Mesothelial cell of epicardium (in vitro differentiated cells): ENCODE data around the gene SLC25A1. TPM values are rescaled to one million over a fixed set of nuclear protein-coding genes. Genes with fewer than 3 reads are reported as not detected.
A peak's percentile ranks its signal among the peaks of the same experiment; 100 is the strongest.

ENCODE experiments used
- DNase-seq, 2 experiments: peaks; one replicate each; pipeline ENCODE4 v3.0.0; 2021; ENCODE audit warnings: low spot score in 2 of 2; ENCODE audit not compliant: unreplicated experiment in 2 of 2
- H3K27ac Mint-ChIP-seq: 2 replicates; pipeline ENCODE4 v1.8.0; 2021; ENCODE audit warnings: mixed read lengths
- H3K27me3 Mint-ChIP-seq: 2 replicates; pipeline ENCODE4 v1.8.0; 2021; ENCODE audit warnings: low read depth, mixed read lengths
- H3K36me3 Mint-ChIP-seq: 2 replicates; pipeline ENCODE4 v1.8.0; 2021; ENCODE audit warnings: mixed read lengths
- H3K4me1 Mint-ChIP-seq: 2 replicates; pipeline ENCODE4 v1.8.0; 2021; ENCODE audit warnings: mixed read lengths
- H3K4me3 Mint-ChIP-seq: 2 replicates; pipeline ENCODE4 v1.8.0; 2021; ENCODE audit warnings: mild to moderate bottlenecking, moderate library complexity, mixed read lengths
- H3K9me3 Mint-ChIP-seq: 2 replicates; pipeline ENCODE4 v1.8.0; 2021; ENCODE audit warnings: mixed read lengths
- CTCF ChIP-seq: fragments of 200-600 bp; sonication (generic); IDR thresholded peaks from one replicate; pipeline ENCODE4 v1.5.0; 2021; ENCODE audit warnings: antibody characterized with exemption; ENCODE audit not compliant: unreplicated experiment
- total RNA-seq: library from RNA; stranded (reverse); gene quantifications from 3 replicates; pipeline ENCODE4 v1.2.1, GENCODE V29; 2021

SLC25A1 gene
- total RNA-seq, 1 donor from 2014 or later = 73.6 TPM

GRCh38 chr22:19178065-19178656 is 375 bp downstream of the SLC25A1 start:
- Mint-ChIP-seq H3K4me1 (peaks cover 16% of the 10 kb centered on the region), H3K9me3 (no peaks in the 10 kb centered on the region), H3K4me3 (peak overlapping the region; percentile 75), H3K36me3 (no peaks in the 10 kb centered on the region), H3K27me3 (no peaks in the 10 kb centered on the region), H3K27ac (no peak overlapping the region)
- no peak for TF ChIP-seq CTCF
- DNase-seq = peak in 1 of 2 experiments; percentile 74

- no peak for TF ChIP-seq CTCF
- Mint-ChIP-seq H3K36me3 (no peaks in the 10 kb centered on the region), H3K27ac (peak overlapping the region; percentile 71), H3K9me3 (no peaks in the 10 kb centered on the region), H3K4me3 (peak overlapping the region; percentile 75), H3K4me1 (peaks cover 23% of the 10 kb centered on the region), H3K27me3 (no peaks in the 10 kb centered on the region)
- DNase-seq = no peak
Measured at GRCh38 chr22:19177164-19178064, 1.1 kb downstream of the SLC25A1 start.

GRCh38 chr22:19176732-19177131 is 1.8 kb downstream of the SLC25A1 start:
- Mint-ChIP-seq H3K27ac (no peak overlapping the region), H3K36me3 (no peaks in the 10 kb centered on the region), H3K9me3 (no peaks in the 10 kb centered on the region), H3K27me3 (no peaks in the 10 kb centered on the region), H3K4me3 (peak overlapping the region; percentile 75), H3K4me1 (peaks cover 27% of the 10 kb centered on the region)
- DNase-seq = no peak
- TF ChIP-seq CTCF = no peak

- peaks cover 27% of the 10 kb centered on the region for H3K4me1 Mint-ChIP-seq
- TF ChIP-seq CTCF = no peak
- peak overlapping the region; percentile 53 for H3K27ac Mint-ChIP-seq
- no peaks in the 10 kb centered on the region for H3K36me3 Mint-ChIP-seq
- DNase-seq = no peak
- H3K27me3 Mint-ChIP-seq = peaks cover 2% of the 10 kb centered on the region
- peak overlapping the region; percentile 75 for H3K4me3 Mint-ChIP-seq
- H3K9me3 Mint-ChIP-seq = no peaks in the 10 kb centered on the region
Measured at GRCh38 chr22:19176175-19176643, 2.3 kb downstream of the SLC25A1 start.

- no peak for TF ChIP-seq CTCF
- Mint-ChIP-seq H3K27me3 (peaks cover 7% of the 10 kb centered on the region), H3K27ac (peak overlapping the region; percentile 53), H3K36me3 (no peaks in the 10 kb centered on the region), H3K4me3 (peak overlapping the region; percentile 47), H3K4me1 (peaks cover 31% of the 10 kb centered on the region), H3K9me3 (no peaks in the 10 kb centered on the region)
- DNase-seq = peak in 1 of 2 experiments; percentile 15
Measured at GRCh38 chr22:19175602-19176174, 2.8 kb downstream of the SLC25A1 start.
